Right lobe of liver (tissue), 6 donors: ENCODE results near the gene NDUFB2. TPM values are rescaled to one million over a fixed set of nuclear protein-coding genes. Genes with fewer than 3 reads are reported as not detected.

Experiments used
- ATAC-seq, 4 donors: fragments of 200-7000 bp; cut with Tn5 transposase; one replicate each; pipeline ENCODE4 v1.9.1; 2020; ENCODE audit warnings: mild to moderate bottlenecking in 4 of 4, moderate library complexity in 4 of 4
- DNase-seq, 3 donors: peaks; one replicate each; pipeline ENCODE4 v3.0.0-alpha.2; 2020
- H3K27ac ChIP-seq, 3 donors: fragments of 200-600 bp; one replicate each; pipeline ENCODE4 v1.8.0; 2022
- H3K27me3 ChIP-seq, 2 donors: fragments of 200-600 bp; one replicate each; pipeline ENCODE4 v1.8.0; 2022
- H3K36me3 ChIP-seq, 4 donors: fragments of 200-600 bp; sonication (generic) in 1 of 4; one replicate each; pipeline versions ENCODE4 v1.5.1 to v1.8.0; 2017 to 2022; ENCODE audit warnings: control low read depth in 1 of 4
- H3K4me1 ChIP-seq, 4 donors: fragments of 200-600 bp; sonication (generic) in 1 of 4; one replicate each; pipeline versions ENCODE4 v1.5.1 to v1.8.0; 2017 to 2022; ENCODE audit warnings: control low read depth in 1 of 4
- H3K4me3 ChIP-seq, 3 donors: fragments of 200-600 bp; one replicate each; pipeline ENCODE4 v1.8.0; 2022
- H3K9me3 ChIP-seq, 4 donors: fragments of 200-600 bp; sonication (generic) in 1 of 4; one replicate each; pipeline versions ENCODE4 v1.5.1 to v1.8.0; 2017 to 2022; ENCODE audit warnings: control low read depth in 1 of 4
- POLR2A ChIP-seq: fragments of 450-650 bp; IDR thresholded peaks from one replicate; pipeline ENCODE4 v1.6.1; 2017; ENCODE audit warnings: antibody characterized with exemption, mild to moderate bottlenecking
- WGBS: methylation state at CpG from one replicate; pipeline ENCODE4 v1.1.6; 2018; ENCODE audit warnings: low coverage, low lambda C conversion rate; ENCODE audit not compliant: insufficient coverage; ENCODE audit errors: missing lambda C conversion rate; 5-methylcytosine and 5-hydroxymethylcytosine counted together
- intact Hi-C, 2 donors: fragments of 100-400 bp; cut with DNase I; formaldehyde crosslinking; loops; one replicate each; pipeline versions ENCODE4 v1.11.2 to v1.14.1; 2022
- total RNA-seq, 6 experiments: library from RNA; depleted of rRNA in 2 of 6; stranded (reverse); fragments of >200 nt in 2 of 6; fragmentation: NEBNext Ultra II Directional in 3 of 6; extraction: Animal tissue kit (Norgen Biotek cat#: 25700) in 3 of 6; gene quantifications; one replicate each; pipeline versions ENCODE4 v1.1.0 to v1.2.4, GENCODE V29; 2016 to 2023
- TF ChIP-seq, protein P1 (sequence below), 4 donors: fragments of 200-600 bp in 3 of 4; fragments of 450-650 bp in 1 of 4; IDR thresholded peaks; one replicate each; pipeline versions ENCODE4 v1.5.1 to v1.8.0; 2016 to 2022; ENCODE audit warnings: antibody characterized with exemption in 4 of 4, mild to moderate bottlenecking in 2 of 4
- donor health status: DM: no; HTN: yes; CAD: no.
- donor health status: DM: no; HTN: no; CAD: no.
- donor health status: DM: no; HTN: no; CAD: no.
- donor health status: DM: no; HTN: yes; CAD: no.
- donor health status: DM: no; HTN: yes; CAD: no.

Gene NDUFB2
- total RNA-seq, 6 experiments from 2014 or later = 114 to 235 (median 134) TPM

DNA sequence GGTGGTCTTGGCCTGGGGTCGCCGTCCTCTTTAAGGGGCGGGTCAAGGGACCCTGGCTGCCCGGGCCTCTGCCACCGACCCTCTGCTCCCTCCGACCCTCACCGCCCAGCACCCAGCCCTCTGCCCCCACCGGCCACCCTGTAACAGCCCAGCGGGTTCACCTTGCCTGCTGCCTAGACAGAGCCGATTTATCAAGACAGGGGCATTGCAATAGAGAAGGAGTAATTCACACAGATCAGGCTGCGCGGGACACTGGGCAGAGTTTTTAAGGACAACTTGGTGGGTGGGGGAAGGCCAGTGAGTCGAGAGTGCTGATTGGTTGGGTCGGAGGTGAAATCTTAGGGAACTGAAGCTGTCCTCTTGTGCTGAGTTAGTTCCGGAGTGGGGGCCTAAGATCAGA lies 24.5 kb upstream of the NDUFB2 start:
- no peak for ATAC-seq
- no peak overlapping the region for H3K27ac ChIP-seq
- TF ChIP-seq POLR2A = no peak
- TF ChIP-seq, protein P1, sequence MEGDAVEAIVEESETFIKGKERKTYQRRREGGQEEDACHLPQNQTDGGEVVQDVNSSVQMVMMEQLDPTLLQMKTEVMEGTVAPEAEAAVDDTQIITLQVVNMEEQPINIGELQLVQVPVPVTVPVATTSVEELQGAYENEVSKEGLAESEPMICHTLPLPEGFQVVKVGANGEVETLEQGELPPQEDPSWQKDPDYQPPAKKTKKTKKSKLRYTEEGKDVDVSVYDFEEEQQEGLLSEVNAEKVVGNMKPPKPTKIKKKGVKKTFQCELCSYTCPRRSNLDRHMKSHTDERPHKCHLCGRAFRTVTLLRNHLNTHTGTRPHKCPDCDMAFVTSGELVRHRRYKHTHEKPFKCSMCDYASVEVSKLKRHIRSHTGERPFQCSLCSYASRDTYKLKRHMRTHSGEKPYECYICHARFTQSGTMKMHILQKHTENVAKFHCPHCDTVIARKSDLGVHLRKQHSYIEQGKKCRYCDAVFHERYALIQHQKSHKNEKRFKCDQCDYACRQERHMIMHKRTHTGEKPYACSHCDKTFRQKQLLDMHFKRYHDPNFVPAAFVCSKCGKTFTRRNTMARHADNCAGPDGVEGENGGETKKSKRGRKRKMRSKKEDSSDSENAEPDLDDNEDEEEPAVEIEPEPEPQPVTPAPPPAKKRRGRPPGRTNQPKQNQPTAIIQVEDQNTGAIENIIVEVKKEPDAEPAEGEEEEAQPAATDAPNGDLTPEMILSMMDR (IDR thresholded peaks at IDR 0.05) = no peak
- DNase-seq = no peak
- no peaks in the 10 kb centered on the region for H3K9me3 ChIP-seq
- peaks cover 0 to 10% (median 0%) of the 10 kb centered on the region in 4 donors for H3K4me1 ChIP-seq
- no peak overlapping the region for H3K4me3 ChIP-seq
- intact Hi-C loops = no loop called here
- H3K27me3 ChIP-seq = no peaks in the 10 kb centered on the region
- 58% methylated on average over 7 of the region's 15 CpGs for WGBS
- H3K36me3 ChIP-seq = no peaks in the 10 kb centered on the region

- ATAC-seq = peak; percentile 76 to 88 (median 86)
- peak within 1 kb of the TSS in 2 of 3 donors; percentile 40 to 72 for H3K27ac ChIP-seq
- no peaks in the 10 kb centered on the region for H3K36me3 ChIP-seq
- H3K4me1 ChIP-seq = peaks cover 0 to 10% (median 0%) of the 10 kb centered on the region in 4 donors
- H3K27me3 ChIP-seq = no peaks in the 10 kb centered on the region
- no peaks in the 10 kb centered on the region for H3K9me3 ChIP-seq
- WGBS = 2% methylated on average over 37 of the region's 41 CpGs
- TF ChIP-seq POLR2A = no peak
- TF ChIP-seq, protein P1 (IDR thresholded peaks at IDR 0.05) = no peak
- peak; percentile 75 to 81 (median 76) for DNase-seq
- intact Hi-C loops = no loop called here
- H3K4me3 ChIP-seq = peak within 1 kb of the TSS; percentile 54 to 78 (median 76)
Measured at GRCh38 chr7:140672382-140673062, 24.0 kb upstream of the NDUFB2 start, which contains the start of gene ADCK2. Gene ADCK2 (plus strand): TSS chr7:140672945. CDS start chr7:140673331, 386 bp downstream.

GRCh38 chr7:140673063-140673773 lies 23.3 kb upstream of the NDUFB2 start:
- Histone ChIP-seq H3K27me3 (no peaks in the 10 kb centered on the region), H3K27ac (peak overlapping the region in 2 of 3 donors; percentile 40 to 72), H3K4me1 (peaks cover 0 to 10% (median 0%) of the 10 kb centered on the region in 4 donors), H3K36me3 (no peaks in the 10 kb centered on the region), H3K4me3 (peak overlapping the region; percentile 54 to 78 (median 76)), H3K9me3 (no peaks in the 10 kb centered on the region)
- WGBS = 0% methylated on average over 14 of the region's 72 CpGs
- intact Hi-C loops = no loop called here
- DNase-seq = peak; percentile 57 to 68 (median 62)
- TF ChIP-seq POLR2A = peak; percentile 46
- TF ChIP-seq, protein P1 (IDR thresholded peaks at IDR 0.05) = no peak
- ATAC-seq = peak; percentile 54 to 64 (median 61)

DNA sequence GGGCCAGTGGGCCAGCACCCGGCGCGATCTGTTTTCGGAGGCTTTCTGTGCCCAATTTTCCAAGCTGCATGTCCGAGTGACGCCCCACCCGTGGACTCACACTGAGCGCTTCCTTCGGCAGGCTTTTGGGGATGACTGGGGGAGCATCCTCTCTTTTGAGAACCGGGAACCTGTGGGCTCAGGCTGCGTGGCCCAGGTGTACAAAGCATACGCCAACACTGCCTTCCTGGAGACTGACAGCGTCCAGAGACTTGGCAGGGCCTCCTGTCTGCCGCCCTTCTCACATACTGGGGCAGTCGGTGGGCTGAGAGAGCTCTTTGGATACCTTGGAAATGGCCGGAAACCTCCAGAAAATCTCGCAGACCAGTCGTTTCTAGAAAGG lies 22.7 kb upstream of the NDUFB2 start:
- Histone ChIP-seq H3K27me3 (no peaks in the 10 kb centered on the region), H3K36me3 (no peaks in the 10 kb centered on the region), H3K4me1 (peaks cover 0 to 10% (median 0%) of the 10 kb centered on the region in 4 donors), H3K27ac (no peak overlapping the region), H3K9me3 (no peaks in the 10 kb centered on the region), H3K4me3 (peak overlapping the region; percentile 54 to 78 (median 76))
- WGBS = 30% methylated on average over 2 of the region's 18 CpGs
- DNase-seq (no peak), ATAC-seq (no peak)
- TF ChIP-seq, protein P1 (IDR thresholded peaks at IDR 0.05) = no peak
- no peak for TF ChIP-seq POLR2A
- intact Hi-C loops = no loop called here
